Vagina (tissue), 2 donors: ENCODE data around the gene ARHGAP42.

Experiments used
- POLR2A ChIP-seq, 2 donors: fragments of 450-650 bp; IDR thresholded peaks; one replicate each; pipeline ENCODE4 v1.6.1; 2017; ENCODE audit warnings: antibody characterized with exemption in 2 of 2, mild to moderate bottlenecking in 2 of 2, moderate library complexity in 2 of 2
- POLR2AphosphoS5 ChIP-seq, 2 donors: sonication (generic); formaldehyde crosslinking; IDR thresholded peaks; one replicate each; pipeline ENCODE4 v1.9.0; 2017; ENCODE audit warnings: antibody characterized with exemption in 2 of 2, mild to moderate bottlenecking in 2 of 2, low read depth in 1 of 2; ENCODE audit not compliant: insufficient read depth in 1 of 2
- TF ChIP-seq, protein P1 (sequence below), 3 experiments: fragments of 450-650 bp in 2 of 3; fragments of 200-600 bp in 1 of 3; sonication (generic) in 1 of 3; IDR thresholded peaks; one replicate each; pipeline ENCODE4 v1.5.1; 2017 to 2019; ENCODE audit warnings: antibody characterized with exemption in 3 of 3, mild to moderate bottlenecking in 2 of 3, moderate library complexity in 2 of 3

DNA sequence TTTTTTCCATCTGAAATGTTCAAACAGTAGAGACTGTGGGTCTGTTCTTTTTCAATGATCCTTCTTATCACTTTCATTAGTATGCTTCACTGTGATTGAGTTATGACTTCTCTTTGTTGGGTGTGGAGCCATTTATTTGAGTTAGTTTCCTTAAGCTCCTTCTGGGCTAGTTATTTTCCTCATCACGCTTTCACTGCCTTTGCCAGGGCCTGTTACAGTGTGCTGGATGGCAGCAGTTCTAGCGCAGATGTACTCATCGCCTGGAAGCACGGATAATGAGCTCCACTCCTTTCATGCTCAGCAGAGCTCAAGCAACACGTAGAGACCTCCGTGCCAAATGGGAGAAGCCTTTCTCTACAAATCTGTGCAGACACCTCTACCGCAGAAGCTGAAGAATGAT is 7.0 kb upstream of the ARHGAP42 start:
- TF ChIP-seq, protein P1, sequence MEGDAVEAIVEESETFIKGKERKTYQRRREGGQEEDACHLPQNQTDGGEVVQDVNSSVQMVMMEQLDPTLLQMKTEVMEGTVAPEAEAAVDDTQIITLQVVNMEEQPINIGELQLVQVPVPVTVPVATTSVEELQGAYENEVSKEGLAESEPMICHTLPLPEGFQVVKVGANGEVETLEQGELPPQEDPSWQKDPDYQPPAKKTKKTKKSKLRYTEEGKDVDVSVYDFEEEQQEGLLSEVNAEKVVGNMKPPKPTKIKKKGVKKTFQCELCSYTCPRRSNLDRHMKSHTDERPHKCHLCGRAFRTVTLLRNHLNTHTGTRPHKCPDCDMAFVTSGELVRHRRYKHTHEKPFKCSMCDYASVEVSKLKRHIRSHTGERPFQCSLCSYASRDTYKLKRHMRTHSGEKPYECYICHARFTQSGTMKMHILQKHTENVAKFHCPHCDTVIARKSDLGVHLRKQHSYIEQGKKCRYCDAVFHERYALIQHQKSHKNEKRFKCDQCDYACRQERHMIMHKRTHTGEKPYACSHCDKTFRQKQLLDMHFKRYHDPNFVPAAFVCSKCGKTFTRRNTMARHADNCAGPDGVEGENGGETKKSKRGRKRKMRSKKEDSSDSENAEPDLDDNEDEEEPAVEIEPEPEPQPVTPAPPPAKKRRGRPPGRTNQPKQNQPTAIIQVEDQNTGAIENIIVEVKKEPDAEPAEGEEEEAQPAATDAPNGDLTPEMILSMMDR (IDR thresholded peaks at IDR 0.05) = no peak
- no peak for TF ChIP-seq POLR2A (IDR thresholded peaks at IDR 0.05)
- no peak for TF ChIP-seq POLR2AphosphoS5 (IDR thresholded peaks at IDR 0.05; ENCODE audit: insufficient read depth in 1 of 2, low read depth in 1 of 2)
